SW480 (cell line): ENCODE measurements around the gene LAMA2.

ENCODE experiments used
- DNase-seq: peaks from one replicate; pipeline ENCODE4 v3.0.0-alpha.2; 2016; ENCODE audit warnings: low spot score

LAMA2 gene

DNA sequence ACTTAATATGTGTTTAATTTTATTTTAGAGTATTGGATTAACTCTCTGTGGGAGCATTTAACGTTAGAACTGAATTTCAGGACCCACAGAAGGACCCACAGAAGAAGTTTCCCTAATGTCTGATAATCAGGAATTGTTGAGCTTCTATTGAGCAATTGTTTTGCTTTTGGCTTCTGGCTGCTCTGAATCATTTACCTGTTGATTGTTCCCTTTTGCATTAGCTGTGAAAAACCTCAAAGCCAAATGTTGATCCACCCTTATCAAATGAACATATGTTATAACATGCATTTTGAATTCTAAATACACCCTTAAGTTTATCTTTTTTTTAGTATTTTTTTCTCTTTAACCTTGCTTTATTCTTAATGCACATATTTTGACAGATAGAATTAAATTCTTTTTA, 393.5 kb downstream of the LAMA2 start:
- DNase-seq: no peak

DNA sequence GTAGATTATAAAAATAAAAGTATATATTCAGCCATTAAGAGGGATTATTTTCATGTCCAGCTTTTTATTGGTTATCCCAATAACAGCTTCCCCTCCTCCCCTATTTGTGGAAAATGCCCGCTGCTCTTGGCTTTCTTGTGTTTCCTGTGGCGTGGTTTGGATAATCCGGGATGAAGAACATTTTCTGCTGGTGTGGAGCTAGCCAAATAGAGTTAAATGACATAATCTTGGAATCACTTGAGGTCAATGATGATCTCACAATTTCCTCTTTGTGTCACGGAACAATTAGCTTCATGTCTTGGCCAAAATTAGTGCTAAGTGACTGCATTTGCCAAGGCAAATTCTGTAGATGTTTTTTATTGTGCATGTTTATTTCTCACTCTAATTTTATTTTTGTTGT, 394.0 kb downstream of the LAMA2 start:
- DNase-seq: no peak

DNA sequence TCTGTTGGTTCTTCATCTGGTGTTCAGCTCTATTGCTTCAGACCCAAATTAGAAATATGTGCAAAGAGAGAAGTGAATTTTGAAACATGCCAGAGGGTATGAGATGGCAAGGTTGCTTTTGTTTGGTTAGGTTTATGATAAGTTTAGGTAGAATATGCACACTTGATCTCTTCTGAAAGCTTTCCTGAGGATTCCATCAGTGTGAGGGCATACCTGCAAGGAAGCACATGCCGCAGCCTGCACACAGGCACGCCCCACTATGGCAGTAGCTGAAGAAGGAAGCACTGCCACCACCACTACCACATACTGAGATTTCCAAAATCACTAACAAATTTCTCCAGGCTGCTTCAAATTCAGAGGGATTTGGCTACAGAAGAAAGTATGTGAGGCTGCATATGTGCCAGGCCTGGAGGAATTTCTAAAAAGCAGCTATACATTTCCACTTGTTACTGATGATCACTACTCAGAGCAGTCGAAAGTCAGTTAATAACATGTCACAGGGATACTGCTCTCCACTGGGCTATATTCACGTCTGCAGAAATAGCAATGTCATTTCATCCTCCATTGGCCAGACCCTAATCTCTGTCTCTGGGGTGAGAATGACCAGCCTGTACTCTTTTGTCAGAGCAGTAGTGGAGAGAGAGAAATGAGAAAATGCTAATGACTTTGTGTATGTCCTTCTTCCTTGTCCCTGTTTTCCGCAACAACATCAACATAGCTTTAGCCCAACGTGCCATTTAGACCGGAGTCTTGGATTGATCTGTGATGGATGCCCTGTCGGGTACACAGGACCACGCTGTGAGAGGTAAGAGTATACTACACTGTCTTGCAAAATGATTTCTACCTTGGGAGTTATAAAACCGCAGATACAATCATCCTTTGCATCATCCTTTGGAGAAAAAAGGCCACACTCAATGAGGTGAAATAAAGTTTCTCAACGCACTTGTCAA, 396.7 kb downstream of the LAMA2 start:
- DNase-seq: no peak

DNA sequence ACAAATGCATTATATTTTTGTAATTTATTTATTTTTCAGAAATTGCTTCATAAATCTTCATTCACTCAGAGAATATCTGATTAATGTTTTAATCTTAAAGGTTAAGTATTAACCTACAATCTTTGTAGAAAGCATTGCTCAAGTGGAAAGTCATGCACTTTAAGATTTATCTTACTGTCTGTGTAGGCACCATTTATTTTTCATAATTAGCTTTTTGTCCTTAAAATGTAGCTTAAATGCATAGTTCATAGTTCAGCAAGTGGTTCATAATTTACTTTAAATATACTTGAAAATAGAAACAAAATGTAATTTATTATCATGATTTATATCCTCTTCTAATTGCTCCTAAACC, 397.3 kb downstream of the LAMA2 start:
- DNase-seq: no peak

DNA sequence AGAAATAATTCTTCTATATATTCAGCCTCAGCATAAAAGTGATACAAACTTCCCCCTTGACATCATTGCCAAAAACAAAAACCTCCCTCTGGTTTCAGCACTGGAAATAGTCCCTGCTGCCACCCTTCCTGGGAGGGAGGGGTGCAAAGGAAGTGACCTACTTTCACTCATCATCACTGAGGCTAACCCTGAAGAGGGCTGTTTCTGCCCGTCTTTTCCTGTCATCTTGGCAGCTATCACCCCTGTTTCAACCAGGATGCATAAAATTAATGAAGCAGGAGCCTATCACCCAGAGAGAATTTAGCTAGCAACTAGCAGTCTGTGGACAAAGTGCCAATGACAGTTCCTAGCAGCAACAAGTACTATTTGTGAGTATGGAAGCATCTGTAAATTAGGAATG, 397.8 kb downstream of the LAMA2 start:
- DNase-seq: no peak

DNA sequence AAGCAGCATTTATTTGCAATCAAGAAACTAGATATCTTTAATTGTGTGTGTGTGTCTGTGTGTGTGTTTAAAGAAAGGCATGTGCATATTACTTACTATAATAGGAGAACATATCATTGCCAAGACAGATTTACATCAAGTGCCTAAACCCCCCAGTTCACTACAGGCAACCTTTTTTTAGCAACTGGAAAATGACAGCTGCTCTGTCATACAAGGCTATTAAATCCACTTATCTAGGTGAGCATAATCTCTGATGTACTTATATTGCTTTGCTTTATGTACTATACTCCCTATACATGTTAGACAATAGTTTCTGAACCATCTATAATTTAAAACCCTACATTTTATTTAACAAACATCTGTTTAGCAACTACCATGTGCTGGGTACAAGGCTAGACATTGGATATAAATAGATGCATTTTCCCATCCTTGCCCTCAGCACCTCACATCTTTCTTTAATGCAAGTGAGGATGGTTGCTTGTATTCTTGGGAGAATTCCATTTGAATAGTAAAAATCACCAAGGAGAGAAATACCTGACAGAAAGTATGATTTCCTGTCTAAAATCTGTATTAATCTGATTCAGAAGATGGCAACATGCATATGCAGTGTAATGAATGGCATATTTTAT, 398.3 kb downstream of the LAMA2 start:
- no peak for DNase-seq

DNA sequence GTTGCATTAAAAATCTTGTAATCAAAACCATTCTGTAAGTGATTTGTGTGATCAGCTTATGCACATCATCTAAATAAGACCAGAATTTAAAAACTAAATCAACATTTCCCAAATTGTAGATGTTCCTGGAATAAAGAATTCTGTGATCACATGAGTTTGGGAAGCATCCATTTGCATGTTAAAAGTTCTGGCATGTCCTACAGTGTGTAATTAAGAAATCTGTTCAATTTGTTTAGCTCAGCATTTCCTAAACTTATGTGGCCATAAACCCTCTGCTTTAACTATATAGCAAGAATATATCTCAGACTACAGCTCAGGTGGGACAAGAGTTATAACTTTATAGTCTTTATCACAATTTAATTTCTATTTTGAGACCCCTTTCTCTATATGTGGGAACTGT, 399.1 kb downstream of the LAMA2 start:
- no peak for DNase-seq

DNA sequence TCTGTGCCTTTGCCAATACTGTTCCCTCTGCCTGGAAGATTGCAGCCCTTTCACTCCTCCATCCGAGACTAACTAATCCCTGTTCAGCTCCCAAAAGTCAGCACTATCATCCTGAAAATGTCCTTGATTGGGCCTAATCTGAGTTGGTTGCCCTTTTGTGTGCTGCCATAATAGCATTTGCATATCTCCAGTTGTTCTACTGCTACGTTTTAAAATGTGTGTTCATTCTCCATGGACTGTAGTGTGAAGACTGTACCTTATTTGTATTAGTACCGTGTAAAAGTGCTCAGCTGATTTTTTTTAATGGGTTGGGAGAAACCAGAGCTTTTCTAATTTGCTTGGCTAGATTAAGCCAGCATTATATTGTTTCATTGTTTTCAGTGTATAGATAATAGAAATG, 401.3 kb downstream of the LAMA2 start:
- DNase-seq: no peak

DNA sequence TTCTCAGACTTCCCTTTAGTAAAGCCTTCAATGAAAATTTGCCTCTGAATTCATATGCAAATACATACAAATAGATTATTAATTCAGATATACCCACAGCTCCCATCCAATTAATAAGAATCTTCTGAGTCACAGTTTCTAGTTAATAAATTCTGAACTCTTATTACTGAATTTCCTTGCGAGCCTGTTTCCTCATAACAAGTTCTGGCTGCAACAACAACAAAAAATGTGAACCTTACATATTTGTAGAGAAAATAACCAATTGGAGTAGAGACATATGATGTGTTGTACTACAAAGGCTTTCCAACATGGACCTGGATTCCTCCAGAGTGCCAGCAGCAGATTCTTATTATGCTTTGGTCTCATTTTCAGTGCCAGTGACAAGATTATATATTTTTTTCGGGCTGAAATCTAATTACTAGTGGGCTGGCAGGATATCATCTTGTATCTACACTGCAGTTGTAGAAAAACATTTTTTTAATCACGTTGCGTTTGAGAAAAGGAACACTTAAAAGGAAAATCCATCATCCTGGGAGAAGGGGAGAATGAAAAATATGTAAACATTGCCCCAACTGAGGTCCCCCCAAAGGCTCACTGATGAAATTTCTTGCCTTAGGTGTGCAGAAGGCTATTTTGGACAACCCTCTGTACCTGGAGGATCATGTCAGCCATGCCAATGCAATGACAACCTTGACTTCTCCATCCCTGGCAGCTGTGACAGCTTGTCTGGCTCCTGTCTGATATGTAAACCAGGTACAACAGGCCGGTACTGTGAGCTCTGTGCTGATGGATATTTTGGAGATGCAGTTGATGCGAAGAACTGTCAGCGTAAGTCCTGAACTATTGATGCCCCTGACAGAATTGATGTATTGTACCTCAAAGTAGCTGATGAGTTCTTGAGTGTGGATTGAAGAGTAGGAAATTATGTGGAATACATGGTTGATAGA, 404.6 kb downstream of the LAMA2 start:
- DNase-seq: no peak

DNA sequence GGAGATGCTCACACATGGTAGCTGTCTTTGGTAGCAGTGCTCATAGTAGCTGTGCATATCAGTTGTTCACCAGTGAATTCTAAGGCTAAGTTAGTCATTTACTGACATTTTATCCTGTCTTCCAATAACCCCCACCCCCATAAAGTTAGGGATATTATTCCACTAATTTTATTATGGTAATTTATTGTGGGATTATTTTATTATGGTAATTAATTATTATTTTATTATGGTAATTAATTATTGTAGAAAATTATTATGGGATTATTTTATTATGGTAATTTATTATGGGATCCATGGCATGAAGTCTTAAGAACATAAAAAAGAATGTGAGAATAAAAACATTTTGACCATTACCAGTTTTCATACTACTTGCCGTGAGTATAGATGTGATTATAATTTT, 406.5 kb downstream of the LAMA2 start:
- DNase-seq: no peak

DNA sequence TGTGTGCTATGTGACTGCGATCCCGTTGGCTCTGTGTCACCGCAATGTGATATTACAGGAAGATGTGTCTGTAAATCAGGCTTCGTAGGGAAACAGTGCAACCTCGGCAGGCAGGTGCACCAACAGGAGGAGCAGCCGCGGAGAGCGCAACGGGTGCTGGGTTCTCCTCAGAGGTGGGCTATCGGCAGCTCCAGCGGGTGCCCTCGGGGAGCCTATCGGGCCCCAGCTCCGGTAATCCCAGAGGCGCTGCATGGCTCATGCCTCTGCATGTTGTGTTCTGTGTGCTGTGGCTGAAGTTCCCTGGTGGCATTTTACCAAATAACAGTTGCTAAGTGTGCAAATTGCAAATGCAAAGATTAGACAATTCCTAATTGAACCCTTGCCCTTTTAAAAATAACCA, 409.9 kb downstream of the LAMA2 start:
- no peak for DNase-seq

DNA sequence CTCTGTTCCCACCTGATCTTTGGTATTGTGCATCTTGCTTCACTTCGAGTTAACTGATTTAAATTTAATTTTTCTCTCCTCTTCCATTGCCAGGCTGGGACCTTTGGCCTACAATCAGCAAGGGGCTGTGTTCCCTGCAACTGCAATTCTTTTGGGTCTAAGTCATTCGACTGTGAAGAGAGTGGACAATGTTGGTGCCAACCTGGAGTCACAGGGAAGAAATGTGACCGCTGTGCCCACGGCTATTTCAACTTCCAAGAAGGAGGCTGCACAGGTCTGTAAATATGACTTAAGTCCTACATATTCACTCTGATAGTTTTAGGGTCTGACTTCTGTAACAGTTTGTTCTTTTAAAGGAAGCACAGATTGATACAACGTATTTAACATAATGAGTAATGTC, 414.7 kb downstream of the LAMA2 start:
- no peak for DNase-seq

DNA sequence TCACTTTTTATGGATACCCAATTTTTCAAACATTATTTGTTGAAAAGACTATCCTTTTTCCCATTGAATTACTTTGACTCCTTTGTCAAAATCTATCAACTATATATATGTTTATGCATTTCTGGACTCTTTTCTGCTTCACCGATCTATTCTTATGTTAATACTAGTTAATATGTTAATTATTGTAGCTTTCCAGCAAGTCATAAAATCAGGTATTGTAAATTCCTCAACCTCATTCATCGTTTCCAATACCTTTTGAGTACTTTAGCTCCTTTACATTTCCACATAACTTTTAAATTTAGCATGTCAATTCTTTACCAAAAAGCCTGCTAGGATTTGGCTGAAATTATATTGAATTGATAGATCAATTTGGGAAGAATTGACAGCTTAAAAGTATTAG, 419.7 kb downstream of the LAMA2 start:
- DNase-seq: no peak

DNA sequence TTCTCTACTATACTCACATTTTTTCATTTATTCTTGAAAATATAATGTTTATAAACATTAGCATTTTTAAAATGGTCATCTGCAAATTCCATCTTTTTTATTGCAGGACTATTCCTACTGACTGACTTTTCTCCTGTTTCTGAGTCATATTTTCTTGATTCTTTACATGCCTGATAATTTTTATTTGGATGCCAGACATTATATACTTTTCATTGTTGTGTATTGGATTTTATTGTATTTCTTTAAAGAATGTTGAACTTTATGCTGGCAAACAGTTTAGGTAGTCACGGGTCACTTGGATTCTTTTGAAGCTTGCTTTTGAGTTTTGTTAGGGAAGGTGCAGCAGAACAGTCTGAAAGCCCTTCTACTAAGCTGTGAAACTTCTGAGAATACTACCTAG, 423.9 kb downstream of the LAMA2 start:
- no peak for DNase-seq

DNA sequence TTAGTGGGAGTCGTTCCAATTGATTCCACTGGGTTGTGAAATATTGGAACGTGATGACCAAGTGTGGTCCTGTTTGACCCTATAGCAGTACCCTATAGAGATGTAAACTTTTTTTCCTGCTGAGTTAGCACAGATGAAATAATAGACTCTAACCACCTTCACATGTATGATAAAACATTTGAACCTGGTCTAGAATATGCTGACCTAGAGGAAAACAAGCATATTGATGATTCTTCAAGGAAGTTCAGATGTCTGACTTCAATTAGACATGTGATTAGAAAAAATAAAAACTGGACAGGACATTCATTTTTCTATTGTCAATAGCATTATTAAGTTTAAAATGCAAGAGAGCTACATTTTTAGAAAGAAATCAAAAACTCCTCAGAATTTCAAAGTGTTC, 424.9 kb downstream of the LAMA2 start:
- DNase-seq: no peak

DNA sequence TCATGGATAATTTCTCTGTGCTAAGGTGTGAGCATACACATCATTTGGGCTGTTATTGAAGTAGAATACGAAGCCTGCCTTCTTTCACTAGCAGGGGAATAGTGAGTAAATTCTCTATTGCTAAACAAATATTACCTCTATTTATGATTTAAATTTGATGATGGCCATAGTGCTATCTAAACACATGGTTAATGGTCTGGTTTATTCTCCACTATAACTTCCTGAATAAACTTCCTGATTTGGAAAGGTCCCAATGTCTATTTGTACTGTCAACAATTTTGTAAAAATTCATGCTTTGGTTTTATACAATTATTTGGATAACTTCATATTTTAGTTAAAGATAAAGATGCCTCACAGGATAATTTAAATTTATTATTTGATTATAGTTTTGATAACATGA, 426.2 kb downstream of the LAMA2 start:
- no peak for DNase-seq

DNA sequence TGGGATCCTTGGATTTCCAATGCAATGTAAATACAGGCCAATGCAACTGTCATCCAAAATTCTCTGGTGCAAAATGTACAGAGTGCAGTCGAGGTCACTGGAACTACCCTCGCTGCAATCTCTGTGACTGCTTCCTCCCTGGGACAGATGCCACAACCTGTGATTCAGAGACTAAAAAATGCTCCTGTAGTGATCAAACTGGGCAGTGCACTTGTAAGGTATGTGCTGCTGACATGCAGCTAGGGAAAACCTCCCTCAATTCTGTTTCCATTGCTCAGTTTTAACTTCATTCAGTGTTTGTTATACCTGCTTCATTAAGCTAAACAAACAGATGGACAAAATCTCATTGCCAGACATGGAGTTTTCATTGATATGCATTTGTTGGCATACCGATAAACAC, 429.9 kb downstream of the LAMA2 start:
- DNase-seq: no peak

DNA sequence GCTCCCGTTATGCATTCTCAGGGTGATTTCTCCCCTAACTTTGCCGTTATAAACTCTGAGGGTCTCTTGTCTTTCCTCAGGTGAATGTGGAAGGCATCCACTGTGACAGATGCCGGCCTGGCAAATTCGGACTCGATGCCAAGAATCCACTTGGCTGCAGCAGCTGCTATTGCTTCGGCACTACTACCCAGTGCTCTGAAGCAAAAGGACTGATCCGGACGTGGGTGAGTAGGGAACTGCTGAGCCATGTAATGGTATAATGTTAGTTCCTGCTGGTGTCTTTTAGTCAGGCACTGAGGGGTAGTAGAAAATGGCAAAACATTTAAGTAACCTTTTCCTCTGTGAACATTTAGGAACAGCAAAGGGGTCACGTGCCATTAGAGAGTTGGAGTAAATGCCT, 431.6 kb downstream of the LAMA2 start:
- DNase-seq: no peak

DNA sequence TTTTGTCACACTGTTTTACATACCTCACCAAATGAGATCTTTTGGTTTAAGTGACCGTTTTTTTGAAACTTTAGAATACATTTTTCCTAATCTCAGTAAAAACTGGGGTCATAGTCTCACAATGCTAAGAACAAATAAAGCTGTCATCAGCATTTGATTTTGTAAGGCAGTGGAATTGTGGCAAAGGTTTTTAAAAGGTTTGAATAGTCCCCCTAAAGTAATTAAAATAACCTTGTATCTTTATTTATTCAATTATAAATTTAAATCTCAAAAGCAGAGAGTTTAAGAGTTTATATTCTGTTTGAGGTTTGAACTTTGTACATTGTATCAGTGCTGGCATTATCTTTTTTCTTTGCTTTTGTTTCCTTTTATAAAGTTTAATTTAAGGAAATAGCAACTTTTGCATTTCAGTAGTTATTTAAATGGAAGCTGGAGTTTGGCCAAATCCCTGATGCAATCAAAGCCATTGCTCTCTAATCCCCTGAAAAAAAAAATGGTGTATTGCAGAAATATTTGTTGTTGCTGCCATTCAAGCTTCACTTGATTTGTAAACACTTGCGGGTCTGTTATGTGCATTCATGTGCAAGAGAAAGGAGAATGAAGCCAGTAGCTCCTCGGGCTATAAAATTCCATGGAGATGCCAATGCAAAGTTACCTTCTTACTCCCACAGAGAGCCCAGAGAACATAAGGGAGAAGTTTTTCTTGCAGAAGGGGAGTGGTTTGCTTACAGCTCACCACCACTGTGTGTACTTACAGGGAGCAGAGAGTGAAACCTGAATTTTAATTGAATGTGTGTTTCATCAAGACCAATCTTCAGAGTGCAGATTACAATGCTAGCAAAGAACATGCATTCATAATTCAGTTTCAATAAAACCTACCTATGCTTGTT, 435.2 kb downstream of the LAMA2 start:
- peak; percentile 8 for DNase-seq

DNA sequence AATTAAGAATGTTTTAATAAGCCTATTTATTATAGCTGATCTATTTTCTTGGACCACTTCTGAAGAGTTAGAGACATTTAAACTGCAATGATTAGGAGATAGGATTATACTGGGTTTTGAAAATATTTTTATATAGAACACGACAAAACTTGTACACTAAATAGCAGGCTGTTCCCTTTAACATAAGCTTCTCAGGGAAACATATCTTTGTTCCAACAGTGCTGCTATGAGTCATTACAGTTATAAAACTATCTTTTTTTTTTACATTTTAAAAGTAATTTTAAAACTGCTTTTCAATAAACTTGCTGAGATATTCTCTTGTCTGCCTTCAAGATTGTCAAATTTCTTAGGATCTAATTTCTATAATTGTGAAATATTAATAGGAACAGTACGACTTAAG, 438.0 kb downstream of the LAMA2 start:
- DNase-seq: no peak

DNA sequence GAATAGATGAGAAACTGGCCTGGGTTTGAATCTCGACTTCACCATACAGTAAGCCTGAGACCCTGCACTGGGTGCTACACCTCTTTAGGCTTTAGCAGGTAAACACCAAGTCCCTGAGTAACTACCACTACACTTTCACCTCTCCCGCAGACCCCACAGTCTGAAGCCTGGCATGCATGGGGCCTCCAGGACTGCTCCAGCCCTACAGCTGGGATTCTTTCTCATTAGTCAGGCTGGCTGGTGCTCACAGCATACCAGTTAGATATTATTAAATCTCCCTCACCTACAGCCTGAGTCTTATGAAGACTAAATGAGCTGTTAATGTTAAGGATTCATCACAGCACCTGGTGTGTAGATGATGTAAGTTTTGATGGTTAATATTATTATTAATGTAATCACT, 438.4 kb downstream of the LAMA2 start:
- no peak for DNase-seq

DNA sequence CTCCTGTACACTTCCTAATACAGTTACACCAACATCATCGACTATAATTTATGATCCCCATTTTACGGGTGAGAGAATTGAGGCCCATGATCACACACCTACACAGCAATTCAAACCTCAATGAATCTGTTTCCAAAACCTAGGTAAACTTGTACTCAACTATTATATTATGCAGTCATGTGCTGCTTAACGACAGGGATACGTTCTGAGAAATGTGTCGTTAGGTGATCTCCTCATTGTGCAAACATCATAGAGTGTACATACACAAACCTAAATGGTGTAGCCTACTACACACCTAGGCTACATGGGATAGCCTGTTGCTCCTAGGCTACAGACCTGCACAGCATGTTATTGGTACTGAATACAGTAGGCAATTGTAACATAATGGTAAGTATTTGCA, 441.4 kb downstream of the LAMA2 start:
- DNase-seq: no peak
